NCI-H2196 treated with DMSO at 0.1 percent for 48 hours (cell line): ENCODE data around the gene FAM209B.
"Not testable (repeated sequence)": the region's sequence is repeated elsewhere in the genome, so short reads cannot be mapped to it uniquely, and the experiment has no call there.

Source experiments
- DNase-seq: peaks from one replicate; lab custom pipeline; 2025; ENCODE audit not compliant: unreplicated experiment; lab: John Stamatoyannopoulos, UW

The FAM209B gene, protein sequence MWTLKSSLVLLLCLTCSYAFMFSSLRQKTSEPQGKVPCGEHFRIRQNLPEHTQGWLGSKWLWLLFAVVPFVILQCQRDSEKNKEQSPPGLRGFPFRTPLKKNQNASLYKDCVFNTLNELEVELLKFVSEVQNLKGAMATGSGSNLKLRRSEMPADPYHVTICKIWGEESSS

DNA sequence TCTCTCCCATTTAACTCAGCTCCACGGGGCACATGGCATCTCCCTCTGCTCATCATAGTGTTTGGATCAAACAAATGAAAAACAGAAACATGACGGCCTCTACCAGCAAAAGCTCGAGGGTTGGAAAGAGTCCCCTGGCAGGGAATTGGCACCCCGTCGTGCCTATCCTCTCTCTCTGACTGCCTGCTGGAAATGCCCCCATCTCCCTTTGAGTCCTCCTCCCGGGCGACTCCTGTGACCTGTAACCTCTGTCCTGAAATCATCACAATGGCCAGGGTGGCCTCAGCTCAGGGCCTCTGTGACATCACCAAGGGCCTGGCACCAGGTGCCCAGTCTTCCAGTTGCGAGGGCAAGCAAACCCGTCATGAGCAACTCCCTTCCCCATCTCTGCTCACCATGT, at the start of gene FAM209B:
Gene FAM209B (plus strand): TSS at position 301 of the 400 bp plus-strand sequence. CDS start 96 bp downstream, at position 397.
- not testable (repeated sequence) for DNase-seq

- no peak for DNase-seq
Measured at GRCh38 chr20:56483970-56484369, 49.1 kb upstream of the FAM209B start.

GRCh38 chr20:56487216-56487615, 45.8 kb upstream of the FAM209B start:
- DNase-seq, result no peak

GRCh38 chr20:56488566-56488965, 44.5 kb upstream of the FAM209B start:
- no peak for DNase-seq

DNA sequence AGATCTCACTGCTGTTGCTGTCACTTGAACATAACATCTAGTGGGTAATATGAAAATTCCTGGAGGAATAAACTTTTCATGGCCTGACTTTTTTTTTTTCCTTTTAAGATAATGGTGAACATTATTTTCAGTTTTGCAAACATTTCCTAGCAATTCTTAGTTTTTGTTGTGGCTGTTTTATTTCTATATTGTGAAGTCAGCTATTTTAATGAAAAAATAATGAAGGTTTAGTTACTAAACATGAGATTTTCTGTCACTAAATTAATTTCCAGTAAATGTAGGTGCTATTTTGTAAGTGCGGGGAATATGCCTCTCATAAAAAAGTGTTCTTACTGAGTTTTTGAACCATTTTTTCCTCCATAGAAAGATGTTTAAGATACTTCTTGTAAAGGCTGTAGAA, 31.9 kb upstream of the FAM209B start:
- DNase-seq, result no peak

- no peak for DNase-seq
Measured at GRCh38 chr20:56503916-56504315, 29.1 kb upstream of the FAM209B start.

DNA sequence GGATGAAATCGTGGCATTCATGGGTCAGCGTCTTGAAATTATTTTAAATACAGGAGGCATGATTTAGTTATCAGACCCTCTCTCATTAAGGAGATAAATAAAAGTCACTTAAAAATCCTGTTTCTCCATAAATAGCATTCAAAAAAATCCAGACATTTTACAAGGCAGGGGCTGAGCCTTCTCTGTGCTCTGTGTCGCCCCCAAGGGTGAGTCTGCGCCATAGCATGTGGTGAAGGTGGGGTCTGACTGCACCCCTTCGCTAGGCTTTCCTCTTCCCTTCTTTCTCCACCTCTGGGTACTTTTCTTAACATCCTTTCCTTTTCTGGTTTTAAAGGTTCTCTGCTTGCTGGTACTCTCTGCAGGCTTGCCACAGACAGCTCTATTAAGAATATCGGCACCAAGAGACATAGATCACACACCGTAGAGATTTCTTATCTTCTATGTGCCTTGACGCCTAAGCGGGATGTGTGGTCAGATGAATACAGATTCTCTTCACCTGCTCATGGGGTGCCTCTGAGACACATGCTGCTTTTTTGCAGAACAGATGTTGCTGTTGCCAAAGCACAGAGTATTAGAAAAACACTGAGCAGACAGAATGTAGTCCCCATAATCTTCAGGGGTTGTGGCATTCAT, 28.6 kb upstream of the FAM209B start:
- no peak for DNase-seq

DNA sequence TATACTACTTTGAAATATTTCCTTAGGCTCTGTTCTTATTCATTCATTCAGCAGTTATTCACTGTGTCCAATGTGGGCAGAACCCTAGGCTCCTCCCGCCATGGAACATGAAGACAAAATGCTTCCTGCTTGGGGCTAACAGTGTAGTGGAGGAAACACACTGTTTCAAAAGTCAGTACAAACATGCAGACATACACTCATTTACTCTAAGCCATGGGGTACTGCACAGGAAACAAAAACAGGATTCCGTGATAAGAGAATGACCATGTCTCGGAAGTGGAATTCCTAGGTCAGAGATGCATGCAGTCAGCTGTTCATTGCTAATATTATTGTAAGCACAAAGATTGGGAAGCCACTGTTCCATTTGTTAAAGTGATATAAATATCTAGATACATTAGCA, 26.9 kb upstream of the FAM209B start:
- no peak for DNase-seq

- DNase-seq, result no peak
Measured at GRCh38 chr20:56511926-56512325, 21.1 kb upstream of the FAM209B start.

- no peak for DNase-seq
Measured at GRCh38 chr20:56513161-56514150, 19.6 kb upstream of the FAM209B start.

DNA sequence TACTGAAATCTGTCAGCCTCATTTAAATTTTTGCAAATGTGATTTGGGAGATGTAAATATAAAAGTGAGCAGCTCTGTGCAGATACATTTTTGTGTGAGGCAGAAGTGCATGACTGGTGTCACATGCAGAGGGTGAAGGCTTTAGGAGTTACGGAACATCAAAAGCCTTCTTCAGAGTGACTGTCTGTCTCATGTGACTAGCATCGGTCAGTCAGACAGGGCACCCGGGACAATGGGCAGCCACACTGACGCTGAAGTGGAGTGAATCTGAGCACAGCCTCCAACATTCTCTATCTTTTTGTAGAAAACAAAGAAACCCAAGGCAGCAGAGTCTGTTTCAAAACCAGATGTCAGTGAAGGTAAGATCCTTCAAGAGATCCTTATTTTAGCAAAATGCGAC, 16.4 kb upstream of the FAM209B start:
- no peak for DNase-seq

DNA sequence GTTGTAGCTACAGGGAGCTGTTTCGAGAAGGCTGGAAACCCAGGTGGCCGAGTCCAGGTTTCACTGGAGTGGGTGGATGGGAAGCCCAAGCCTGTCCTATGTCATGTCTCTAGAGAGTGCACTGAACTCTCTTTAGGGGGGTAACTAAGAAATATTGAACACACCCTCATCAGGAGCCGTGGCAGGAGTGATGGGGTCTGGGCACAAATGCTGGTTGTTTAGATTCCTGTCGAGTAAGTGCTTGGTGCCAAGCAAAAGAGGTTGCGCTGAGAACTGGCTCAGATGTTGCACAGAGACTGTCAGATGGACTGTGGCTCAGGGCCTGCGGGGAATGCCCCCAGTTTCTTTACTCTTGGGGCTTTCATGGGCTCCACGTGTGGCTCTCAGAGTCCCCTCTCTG, 15.8 kb upstream of the FAM209B start:
- DNase-seq, result no peak

GRCh38 chr20:56517641-56518040, 15.4 kb upstream of the FAM209B start:
- DNase-seq, result no peak

- DNase-seq, result no peak
Measured at GRCh38 chr20:56518126-56518525, 14.9 kb upstream of the FAM209B start.

GRCh38 chr20:56518721-56519398, 14.2 kb upstream of the FAM209B start:
- no peak for DNase-seq

GRCh38 chr20:56519551-56519950, 13.5 kb upstream of the FAM209B start:
- no peak for DNase-seq

DNA sequence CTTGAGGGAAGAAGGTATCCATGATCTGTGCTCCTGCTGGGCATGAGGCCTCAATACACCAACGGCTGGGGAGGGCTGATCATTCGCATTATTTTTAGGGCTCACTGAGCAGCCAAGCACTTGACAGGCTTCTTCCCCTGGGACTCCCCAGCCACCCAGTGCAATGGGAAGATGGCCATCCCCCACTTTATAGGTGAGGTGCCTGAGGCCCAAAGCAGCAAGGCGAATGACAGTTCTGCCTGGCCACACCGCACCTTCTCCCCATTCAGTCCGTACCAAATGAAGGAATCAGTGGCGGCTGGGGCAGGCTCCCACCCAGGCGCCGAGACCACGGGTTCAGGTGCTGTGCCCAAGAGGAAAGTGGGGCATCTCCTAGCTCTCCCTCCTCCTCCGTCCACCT, 12.9 kb upstream of the FAM209B start:
- DNase-seq, result no peak

DNA sequence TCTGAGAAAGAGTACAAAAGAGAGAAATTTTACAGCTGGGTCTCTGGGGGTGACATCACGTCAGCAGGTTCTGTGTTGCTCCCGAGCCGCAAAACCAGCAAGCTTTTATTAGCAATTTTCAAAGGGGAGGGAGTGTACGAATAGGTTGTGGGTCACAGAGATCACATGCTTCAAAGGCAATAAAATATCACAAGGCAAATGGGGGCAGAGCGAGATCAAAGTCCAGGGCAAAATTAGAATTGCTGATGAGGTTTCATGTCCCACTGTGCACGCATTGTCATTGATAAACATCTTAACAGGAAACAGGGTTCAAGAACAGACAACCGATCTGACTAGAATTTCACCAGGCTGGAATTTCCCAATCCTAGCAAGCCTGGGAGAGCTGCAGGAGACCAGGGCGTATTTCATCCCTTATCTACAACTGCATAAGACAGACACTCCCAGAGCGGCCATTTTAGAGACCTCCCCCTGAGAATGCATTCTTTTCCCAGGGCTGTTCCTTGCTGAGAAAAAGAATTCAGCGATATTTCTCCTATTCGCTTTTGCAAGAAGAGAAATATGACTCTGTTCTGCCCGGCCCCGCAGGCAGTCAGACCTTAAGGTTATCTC, 12.2 kb upstream of the FAM209B start:
- not testable (repeated sequence) for DNase-seq

- DNase-seq, result no peak
Measured at GRCh38 chr20:56522311-56522710, 10.7 kb upstream of the FAM209B start.

DNA sequence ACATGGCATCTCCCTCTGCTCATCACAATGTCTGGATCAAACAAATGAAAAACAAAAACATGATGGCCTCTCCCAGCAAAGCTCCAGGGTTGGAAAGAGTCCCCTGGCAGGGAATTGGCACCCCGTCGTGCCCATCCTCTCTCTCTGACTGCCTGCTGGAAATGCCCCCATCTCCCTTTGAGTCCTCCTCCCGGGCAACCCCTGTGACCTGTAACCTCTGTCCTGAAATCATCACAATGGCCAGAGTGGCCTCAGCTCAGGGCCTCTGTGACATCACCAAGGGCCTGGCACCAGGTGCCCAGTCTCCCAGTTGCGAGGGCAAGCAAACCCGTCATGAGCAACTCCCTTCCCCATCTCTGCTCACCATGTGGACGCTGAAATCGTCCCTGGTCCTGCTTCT, 8.6 kb upstream of the FAM209B start, which contains the start of gene FAM209A:
Gene FAM209A (plus strand): TSS at position 301 of the 400 bp plus-strand sequence. CDS start 65 bp downstream, at position 366.
- DNase-seq, result not testable (repeated sequence)

GRCh38 chr20:56527521-56527920, 5.5 kb upstream of the FAM209B start:
- DNase-seq, result no peak
